Activated CD8-positive, alpha-beta memory T cell treated with anti-CD3 and anti-CD28 coated beads for 36 hours (primary cell): ENCODE data around the gene GALNT3. TPM values are rescaled to one million over a fixed set of nuclear protein-coding genes. Genes with fewer than 3 reads are reported as not detected.

ENCODE experiments used
- CTCF ChIA-PET: fragments of 350-600 bp; sonication (Branson Sonifier 250); formaldehyde crosslinking; loops from one replicate; lab custom pipeline; 2021; ENCODE audit warnings: antibody characterized with exemption; lab: Charles Lee
- POLR2A ChIA-PET: fragments of 350-600 bp; sonication (Branson Sonifier 250); formaldehyde crosslinking; loops from one replicate; lab custom pipeline; 2021; ENCODE audit warnings: antibody characterized with exemption; lab: Charles Lee
- total RNA-seq, 2 experiments: library from RNA; stranded (reverse); gene quantifications; one replicate each; pipeline ENCODE4 v1.2.3, GENCODE V29; 2021

GALNT3 gene
- total RNA-seq, 2 experiments from 2014 or later: 2.6 to 3.0 TPM

DNA sequence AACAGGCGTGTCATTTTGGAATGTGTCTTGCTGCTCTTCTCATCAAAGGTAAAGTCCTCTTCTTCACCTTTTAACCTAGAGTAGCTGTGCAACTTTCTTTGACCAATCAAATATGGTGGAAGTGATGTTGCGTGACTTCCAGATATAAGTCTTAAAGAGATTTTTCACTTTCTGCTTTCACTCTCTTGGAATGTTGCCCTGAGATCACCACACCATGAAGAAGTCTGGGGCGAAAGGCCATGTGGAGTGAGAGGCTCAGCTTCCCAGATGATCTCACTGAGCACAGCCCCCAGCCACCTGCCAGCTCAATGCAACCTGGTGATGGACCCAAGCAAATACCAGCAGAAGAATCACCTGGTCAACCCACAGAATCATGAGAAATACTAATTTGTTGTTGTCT, 7.1 kb upstream of the GALNT3 start:
- ChIA-PET POLR2A (no interaction called here), CTCF (no interaction called here)

GRCh38 chr2:165796819-165797530, 2.9 kb upstream of the GALNT3 start:
- POLR2A ChIA-PET: no interaction called here

DNA sequence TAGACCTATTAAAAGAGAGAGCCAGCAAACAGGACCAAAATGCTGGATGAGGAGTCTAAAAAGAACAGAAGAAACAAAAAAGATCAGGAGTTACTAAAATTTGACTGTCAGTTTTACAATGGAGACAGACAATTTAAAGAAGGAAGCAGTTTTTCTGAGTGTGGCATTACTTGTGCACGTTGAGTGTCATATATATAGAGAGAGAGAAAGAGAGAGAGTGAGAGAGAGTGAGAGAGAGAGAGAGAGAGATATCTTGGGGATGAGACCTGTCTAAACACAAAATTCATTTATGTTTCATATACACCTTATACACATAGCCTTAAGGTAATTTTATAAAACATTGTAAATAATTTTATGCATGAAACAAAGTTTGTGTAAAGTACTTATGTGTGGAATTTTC, 2.1 kb upstream of the GALNT3 start:
- CTCF ChIA-PET: no interaction called here
- POLR2A ChIA-PET: no interaction called here

More at GRCh38 chr2:165796819-165797530, 2.9 kb upstream of the GALNT3 start:
- CTCF ChIA-PET: no interaction called here

DNA sequence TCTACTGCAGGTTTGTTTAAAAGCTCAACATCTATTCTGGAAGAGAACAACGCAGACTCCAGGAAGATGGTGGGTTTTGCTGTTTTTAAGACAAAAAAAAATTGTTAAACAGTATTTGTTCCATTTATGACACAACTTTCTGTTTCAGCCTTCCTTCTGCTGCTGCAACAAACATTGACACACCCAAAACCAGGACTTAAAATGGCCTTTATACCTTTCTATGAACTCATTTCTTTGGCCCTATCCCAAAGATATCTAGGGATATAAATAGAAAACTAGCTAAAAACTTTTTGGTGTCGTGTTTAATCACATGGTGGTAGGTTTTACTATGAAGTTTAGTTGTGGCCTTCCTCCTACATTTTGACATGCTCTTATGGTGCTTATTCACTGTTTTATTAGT, 964 bp upstream of the GALNT3 start:
- CTCF ChIA-PET: interaction anchor here (2.0 kb wide), 1 partner anchor 16 kb away, joined by 7 read pairs; no protein-coding TSS in a partner anchor
- POLR2A ChIA-PET: interaction anchor here (0.6 to 0.9 kb wide), 2 partner anchors 93 to 158 kb away, joined by 4 read pairs; partner anchors contain the start of gene TTC21B

- CTCF ChIA-PET: interaction anchor here (2.0 kb wide), 1 partner anchor 15 kb away, joined by 7 read pairs; no protein-coding TSS in a partner anchor
- POLR2A ChIA-PET: interaction anchor here (0.6 to 0.9 kb wide), 2 partner anchors 93 to 159 kb away, joined by 4 read pairs; partner anchors contain the start of gene TTC21B
Measured at GRCh38 chr2:165794536-165794928, 485 bp upstream of the GALNT3 start.

DNA sequence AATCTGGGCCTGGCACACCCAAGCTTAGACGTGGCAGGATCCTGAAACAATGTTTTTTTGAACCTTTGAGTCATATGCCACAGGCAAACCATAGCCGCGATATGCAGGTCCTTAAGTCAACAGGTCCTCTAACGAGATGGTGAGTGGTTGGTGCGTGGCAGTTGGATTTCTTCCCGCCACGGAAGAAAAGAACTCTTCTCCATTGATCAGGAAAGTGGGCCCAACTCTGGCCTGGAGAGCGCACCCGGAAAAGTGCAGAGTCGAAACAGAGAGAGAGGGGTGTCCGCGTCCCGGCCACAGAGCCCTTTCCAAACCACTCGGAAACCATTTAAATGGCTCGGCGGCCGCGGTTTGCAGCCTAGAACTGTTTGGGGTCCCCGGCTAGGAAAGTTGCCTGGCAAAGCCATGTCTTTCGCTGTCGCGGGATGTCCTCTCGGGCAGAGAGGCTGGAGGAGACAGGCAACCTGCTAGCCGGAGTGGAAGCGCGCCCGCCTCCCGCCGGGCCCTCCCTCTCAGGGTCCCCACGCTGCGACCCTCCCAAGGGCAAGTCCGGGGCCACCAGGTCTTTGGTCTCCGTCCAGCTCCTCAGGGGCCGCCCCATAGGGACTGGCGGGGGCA, 777 bp downstream of the GALNT3 start:
- CTCF ChIA-PET: interaction anchor here (2.0 kb wide), 1 partner anchor 14 kb away, joined by 7 read pairs; no protein-coding TSS in a partner anchor
- POLR2A ChIA-PET: no interaction called here

GRCh38 chr2:165792104-165792454, 2.0 kb downstream of the GALNT3 start:
- CTCF ChIA-PET: no interaction called here
- POLR2A ChIA-PET: no interaction called here

DNA sequence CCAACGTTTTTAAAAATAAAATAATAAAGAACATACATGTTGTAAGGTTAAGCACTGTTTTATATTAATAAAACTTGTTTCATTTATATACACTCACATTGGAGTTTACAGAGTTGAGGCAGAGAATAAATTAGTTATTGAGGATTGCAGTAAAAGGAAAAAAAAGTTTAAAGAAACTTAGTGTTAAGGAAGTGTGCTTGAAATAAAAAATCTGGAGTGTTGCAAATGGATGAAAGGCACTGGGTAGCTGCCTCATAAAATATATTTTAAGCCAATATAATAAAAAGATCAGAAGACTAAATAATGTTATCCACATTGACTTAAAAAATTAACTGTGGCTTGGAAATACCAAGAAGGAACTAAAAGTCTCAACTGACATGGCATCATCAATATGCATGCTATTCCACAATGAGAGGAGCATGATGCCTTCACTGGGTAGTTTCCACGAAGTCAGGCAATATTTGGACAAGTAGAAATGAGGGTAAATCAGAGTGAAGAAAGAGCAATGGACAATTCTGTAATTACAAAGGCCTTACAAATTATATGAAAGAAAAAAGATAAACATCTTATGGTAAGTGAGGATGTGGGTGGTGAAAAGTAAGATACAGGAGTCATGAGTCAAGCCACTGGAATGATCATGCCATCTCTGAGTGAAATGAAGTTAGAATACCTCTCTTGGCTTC, 2.5 kb downstream of the GALNT3 start:
- POLR2A ChIA-PET: no interaction called here

GRCh38 chr2:165790466-165790865, 3.6 kb downstream of the GALNT3 start:
- CTCF ChIA-PET: no interaction called here
- POLR2A ChIA-PET: no interaction called here

More for the DNA sequence above, 2.5 kb downstream of the GALNT3 start:
- CTCF ChIA-PET: no interaction called here

- CTCF ChIA-PET: no interaction called here
- POLR2A ChIA-PET: no interaction called here
Measured at GRCh38 chr2:165787334-165787733, 6.7 kb downstream of the GALNT3 start.

GRCh38 chr2:165779706-165780105, 14.3 kb downstream of the GALNT3 start:
- ChIA-PET CTCF (interaction anchor here (1.1 to 2.0 kb wide), 3 partner anchors 14 to 378 kb away, joined by 3 to 7 read pairs (median 5); partner anchors contain the start of gene GALNT3), POLR2A (no interaction called here)

GRCh38 chr2:165778653-165779451, 15.2 kb downstream of the GALNT3 start:
- CTCF ChIA-PET: interaction anchor here (1.1 to 2.0 kb wide), 3 partner anchors 15 to 377 kb away, joined by 3 to 7 read pairs (median 5); partner anchors contain the start of gene GALNT3
- POLR2A ChIA-PET: no interaction called here

DNA sequence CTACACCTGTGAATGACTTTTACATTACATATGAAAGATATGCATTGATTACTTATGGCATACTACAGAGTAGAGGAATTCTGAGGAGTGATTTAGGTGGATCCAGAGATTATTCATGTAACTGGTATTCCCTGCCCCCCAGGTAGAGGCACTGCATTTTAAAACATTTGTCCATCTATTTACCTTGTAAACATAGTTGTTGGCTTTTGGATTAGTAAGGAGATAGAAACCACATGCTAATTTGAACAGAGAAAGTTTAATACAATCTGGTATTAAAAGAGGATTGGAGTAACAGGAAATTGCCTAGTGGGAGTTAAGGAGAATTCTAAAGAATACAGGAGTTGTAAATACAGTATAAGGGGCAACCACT, 15.9 kb downstream of the GALNT3 start:
- ChIA-PET POLR2A (no interaction called here), CTCF (interaction anchor here (1.5 kb wide), 1 partner anchor 96 kb away, joined by 5 read pairs; no protein-coding TSS in a partner anchor)

DNA sequence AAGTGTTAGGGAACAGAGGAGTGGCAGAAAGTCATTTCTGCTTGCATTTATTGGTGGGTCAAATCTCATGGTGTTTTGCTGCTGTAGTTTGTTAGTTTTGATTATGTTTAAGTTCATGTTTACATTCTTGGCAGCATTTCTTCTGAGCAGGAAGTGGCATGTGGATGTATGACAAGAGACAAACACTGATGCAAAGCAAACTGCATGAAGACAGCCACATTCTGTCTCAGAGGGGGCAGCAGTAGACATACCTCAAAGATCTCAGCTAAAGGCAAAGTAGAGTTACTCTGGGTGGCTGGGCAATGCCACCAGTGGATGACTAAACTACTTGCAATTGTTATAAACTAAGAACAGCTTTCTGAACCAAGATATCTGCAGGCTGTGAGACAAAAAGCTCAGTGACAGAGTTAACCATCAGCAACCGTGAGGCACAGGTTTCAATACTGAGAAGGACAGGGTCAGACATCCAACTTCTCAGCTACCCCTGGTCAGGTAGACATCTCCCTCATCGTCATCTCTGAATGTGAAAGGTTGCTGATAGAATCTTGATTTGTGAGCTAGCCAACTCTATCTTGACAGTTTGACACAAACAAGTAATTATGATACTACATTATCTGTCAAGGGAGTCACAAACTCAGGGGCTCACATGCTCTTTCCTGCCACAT, 16.4 kb downstream of the GALNT3 start:
- CTCF ChIA-PET: no interaction called here
- POLR2A ChIA-PET: no interaction called here

GRCh38 chr2:165776796-165777195, 17.3 kb downstream of the GALNT3 start:
- POLR2A ChIA-PET: no interaction called here
- CTCF ChIA-PET: no interaction called here

DNA sequence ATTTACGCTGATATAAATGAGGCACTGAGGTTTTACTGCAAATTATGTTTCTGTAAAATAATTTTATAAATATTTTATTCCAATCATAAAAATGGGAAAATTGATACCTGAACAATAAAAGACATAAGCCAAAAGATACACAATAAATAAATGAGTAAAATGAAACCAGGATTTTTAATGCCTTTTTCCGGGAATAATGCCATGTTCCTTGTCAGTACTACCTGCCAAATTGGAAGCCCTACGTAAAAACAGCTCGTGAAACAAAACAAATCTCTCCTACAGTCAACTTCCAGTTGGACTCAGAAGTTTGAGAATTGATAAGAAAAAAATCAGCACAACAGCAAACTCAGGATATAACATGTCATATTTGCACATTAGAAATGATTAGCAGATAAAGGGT, 18.0 kb downstream of the GALNT3 start:
- CTCF ChIA-PET: no interaction called here
- POLR2A ChIA-PET: no interaction called here

DNA sequence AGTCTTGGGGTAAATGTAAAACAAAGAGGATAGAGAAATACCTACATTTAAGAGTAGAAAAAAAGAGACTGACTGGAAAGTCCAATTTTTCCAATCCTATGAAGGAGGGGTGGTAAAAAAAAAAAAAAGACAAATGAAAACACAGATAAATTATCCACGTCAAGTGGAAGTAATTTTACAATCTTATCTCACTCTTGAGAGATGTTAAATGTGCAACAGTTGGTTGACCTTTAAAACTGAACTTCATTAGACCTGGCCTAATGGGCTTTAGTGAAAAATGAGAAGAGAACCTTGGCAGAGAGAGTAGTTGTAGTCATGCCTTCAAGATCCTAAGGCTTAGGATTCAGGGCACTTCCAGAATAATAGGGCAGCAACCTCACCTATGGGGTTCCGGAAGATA, 20.4 kb downstream of the GALNT3 start:
- ChIA-PET POLR2A (no interaction called here), CTCF (no interaction called here)

- ChIA-PET CTCF (interaction anchor here (0.7 kb wide), 1 partner anchor 804 kb away, joined by 3 read pairs; no protein-coding TSS in a partner anchor), POLR2A (no interaction called here)
Measured at GRCh38 chr2:165772183-165772582, 21.9 kb downstream of the GALNT3 start.
